GM12874 (cell line): ENCODE results near the gene DTX1.

Experiments used
- TF ChIP-seq, protein P1 (sequence below): IDR thresholded peaks from 2 replicates; pipeline ENCODE4 v1.5.1; 2011; ENCODE audit warnings: low read depth, mild to moderate bottlenecking, control low read depth, low read length, moderate library complexity; ENCODE audit not compliant: insufficient read depth

DTX1 gene

GRCh38 chr12:113055594-113056380 lies 743 bp upstream of the DTX1 start:
- TF ChIP-seq, protein P1, sequence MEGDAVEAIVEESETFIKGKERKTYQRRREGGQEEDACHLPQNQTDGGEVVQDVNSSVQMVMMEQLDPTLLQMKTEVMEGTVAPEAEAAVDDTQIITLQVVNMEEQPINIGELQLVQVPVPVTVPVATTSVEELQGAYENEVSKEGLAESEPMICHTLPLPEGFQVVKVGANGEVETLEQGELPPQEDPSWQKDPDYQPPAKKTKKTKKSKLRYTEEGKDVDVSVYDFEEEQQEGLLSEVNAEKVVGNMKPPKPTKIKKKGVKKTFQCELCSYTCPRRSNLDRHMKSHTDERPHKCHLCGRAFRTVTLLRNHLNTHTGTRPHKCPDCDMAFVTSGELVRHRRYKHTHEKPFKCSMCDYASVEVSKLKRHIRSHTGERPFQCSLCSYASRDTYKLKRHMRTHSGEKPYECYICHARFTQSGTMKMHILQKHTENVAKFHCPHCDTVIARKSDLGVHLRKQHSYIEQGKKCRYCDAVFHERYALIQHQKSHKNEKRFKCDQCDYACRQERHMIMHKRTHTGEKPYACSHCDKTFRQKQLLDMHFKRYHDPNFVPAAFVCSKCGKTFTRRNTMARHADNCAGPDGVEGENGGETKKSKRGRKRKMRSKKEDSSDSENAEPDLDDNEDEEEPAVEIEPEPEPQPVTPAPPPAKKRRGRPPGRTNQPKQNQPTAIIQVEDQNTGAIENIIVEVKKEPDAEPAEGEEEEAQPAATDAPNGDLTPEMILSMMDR: no peak

GRCh38 chr12:113056381-113056630 lies 224 bp upstream of the DTX1 start:
- TF ChIP-seq, protein P1: no peak

DNA sequence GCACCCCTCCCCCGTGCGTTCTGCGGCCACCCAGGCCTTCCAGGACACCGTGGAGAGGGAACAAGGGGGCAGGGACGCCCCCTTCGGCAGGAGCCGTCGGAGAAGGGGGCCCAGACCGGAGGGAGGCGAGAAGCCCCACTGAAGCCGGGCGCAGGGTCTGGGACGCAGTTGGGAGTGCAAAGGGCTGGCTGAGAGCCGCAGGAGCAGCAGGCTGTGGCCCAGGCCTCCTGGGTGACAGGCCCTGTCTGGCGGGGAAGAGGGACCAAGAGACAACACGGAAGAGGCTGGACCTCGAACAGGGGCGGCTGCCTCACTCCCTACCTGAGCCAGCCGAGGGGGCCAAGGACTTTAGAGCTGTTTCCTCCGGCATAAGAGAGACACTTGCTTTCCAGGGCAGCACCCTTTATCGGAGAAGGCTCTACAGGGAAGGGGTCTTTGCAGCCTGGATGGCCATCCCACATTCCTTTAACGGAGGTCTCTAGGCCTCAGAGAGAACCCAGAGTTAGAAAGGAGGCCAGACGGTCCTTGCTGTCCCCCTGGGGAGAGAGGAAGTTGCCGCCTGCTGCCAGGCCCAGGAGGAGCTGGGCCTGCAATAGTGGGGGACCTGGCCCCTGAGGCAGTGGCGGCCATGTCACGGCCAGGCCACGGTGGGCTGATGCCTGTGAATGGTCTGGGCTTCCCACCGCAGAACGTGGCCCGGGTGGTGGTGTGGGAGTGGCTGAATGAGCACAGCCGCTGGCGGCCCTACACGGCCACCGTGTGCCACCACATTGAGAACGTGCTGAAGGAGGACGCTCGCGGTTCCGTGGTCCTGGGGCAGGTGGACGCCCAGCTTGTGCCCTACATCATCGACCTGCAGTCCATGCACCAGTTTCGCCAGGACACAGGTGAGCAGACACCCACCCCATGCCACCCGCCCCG lies 1.3 kb downstream of the DTX1 start:
- TF ChIP-seq, protein P1: no peak

DNA sequence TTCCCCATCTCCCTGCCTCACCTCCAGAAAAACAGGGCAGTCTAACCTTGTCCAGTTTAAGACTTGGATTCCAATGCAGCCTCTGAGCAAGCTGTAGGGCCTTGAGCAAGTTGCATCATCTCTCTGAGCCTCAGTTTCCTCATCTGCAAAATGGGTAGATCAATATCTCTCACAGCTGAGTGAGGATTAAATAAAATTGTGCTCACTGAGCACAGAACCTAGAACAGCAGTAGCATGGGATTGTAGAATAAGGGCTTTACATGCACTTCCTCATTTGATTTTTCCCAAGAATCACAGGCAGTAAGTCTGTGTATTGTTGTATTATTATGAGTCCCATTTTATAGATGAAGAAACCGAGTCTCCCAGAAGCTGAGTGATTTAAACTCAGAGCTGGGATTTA lies 2.0 kb downstream of the DTX1 start:
- TF ChIP-seq, protein P1: no peak

DNA sequence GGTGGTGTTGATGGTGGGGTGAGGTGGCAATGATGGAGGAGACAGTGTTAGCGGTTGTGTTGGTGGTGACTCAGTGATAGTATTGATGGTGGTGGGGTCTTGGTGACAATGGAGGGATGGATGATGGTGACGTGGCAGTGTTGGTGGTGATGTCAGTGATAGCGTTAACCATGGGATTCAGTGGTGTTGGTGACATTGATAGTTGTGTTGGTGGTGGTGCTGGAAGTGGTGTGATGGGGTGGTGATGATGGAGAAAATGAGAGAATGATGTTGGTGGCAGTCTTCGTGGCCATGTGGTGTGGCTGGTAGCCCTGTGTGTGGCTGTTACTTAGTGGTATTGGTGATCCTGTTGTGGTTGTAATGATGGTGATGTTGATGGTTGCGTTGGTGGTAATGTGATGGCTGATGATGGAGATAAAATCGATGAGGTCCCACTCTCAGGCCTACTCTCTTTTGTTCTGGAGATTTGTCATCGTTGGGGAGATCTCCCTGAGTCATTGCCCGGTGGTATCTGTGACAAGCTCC lies 2.6 kb downstream of the DTX1 start:
- TF ChIP-seq, protein P1: no peak

- TF ChIP-seq, protein P1: no peak
Observed at GRCh38 chr12:113060336-113060960, 3.9 kb downstream of the DTX1 start.
